Immature natural killer cell (primary cell): ENCODE results near the gene NEBL. TPM values are rescaled to one million over a fixed set of nuclear protein-coding genes. Genes with fewer than 3 reads are reported as not detected.

ENCODE experiments used
- DNase-seq, 3 donors: peaks; one replicate each; pipeline ENCODE4 v3.0.0; 2022; ENCODE audit warnings: mixed read lengths in 1 of 3
- H3K27ac Mint-ChIP-seq, 6 donors: one replicate each; pipeline ENCODE4 v1.8.0; 2020; ENCODE audit warnings: mixed read lengths in 6 of 6, mild to moderate bottlenecking in 5 of 6, inconsistent platforms in 4 of 6, moderate library complexity in 3 of 6
- H3K27me3 Mint-ChIP-seq, 3 donors: one replicate each; pipeline ENCODE4 v1.8.0; 2020 to 2021; ENCODE audit warnings: low read depth in 3 of 3, mild to moderate bottlenecking in 3 of 3, mixed read lengths in 3 of 3, moderate library complexity in 3 of 3, inconsistent platforms in 1 of 3
- H3K36me3 Mint-ChIP-seq, 3 donors: one replicate each; pipeline ENCODE4 v1.8.0; 2020; ENCODE audit warnings: mixed read lengths in 3 of 3, inconsistent platforms in 2 of 3, mild to moderate bottlenecking in 2 of 3
- H3K4me1 Mint-ChIP-seq, 2 donors: one replicate each; pipeline ENCODE4 v1.8.0; 2020; ENCODE audit warnings: inconsistent platforms in 2 of 2, mild to moderate bottlenecking in 2 of 2, mixed read lengths in 2 of 2, moderate library complexity in 1 of 2
- H3K4me3 Mint-ChIP-seq, 5 donors: one replicate each; pipeline ENCODE4 v1.8.0; 2020; ENCODE audit warnings: mild to moderate bottlenecking in 5 of 5, mixed read lengths in 5 of 5, inconsistent platforms in 3 of 5, moderate library complexity in 3 of 5
- H3K9me3 Mint-ChIP-seq, 6 donors: one replicate each; pipeline ENCODE4 v1.8.0; 2020; ENCODE audit warnings: mild to moderate bottlenecking in 6 of 6, mixed read lengths in 6 of 6, inconsistent platforms in 4 of 6, moderate library complexity in 3 of 6
- polyA plus RNA-seq, 3 donors: library from polyadenylated mRNA; unstranded; fragments of 300-500 nt; fragmentation: Illumina TruSeq; gene quantifications; one replicate each; pipeline ENCODE4 v1.2.3, GENCODE V29; 2021

The NEBL gene
- polyA plus RNA-seq, 3 donors from 2014 or later, result not detected

- H3K27me3 Mint-ChIP-seq, result peaks cover 0 to 9% (median 3%) of the 10 kb centered on the region in 3 donors
- no peak overlapping the region for H3K27ac Mint-ChIP-seq
- no peaks in the 10 kb centered on the region for H3K4me1 Mint-ChIP-seq
- H3K36me3 Mint-ChIP-seq, result no peaks in the 10 kb centered on the region
- peaks cover 0 to 3% (median 0%) of the 10 kb centered on the region in 6 donors for H3K9me3 Mint-ChIP-seq
- H3K4me3 Mint-ChIP-seq, result no peak overlapping the region
- DNase-seq, result no peak
Observed at GRCh38 chr10:20922033-20922432, 24.9 kb upstream of the NEBL start.

GRCh38 chr10:20920061-20920460 is 22.9 kb upstream of the NEBL start:
- Mint-ChIP-seq H3K27ac (no peak overlapping the region), H3K9me3 (peaks cover 0 to 3% (median 0%) of the 10 kb centered on the region in 6 donors), H3K36me3 (no peaks in the 10 kb centered on the region), H3K4me1 (no peaks in the 10 kb centered on the region), H3K4me3 (no peak overlapping the region), H3K27me3 (peaks cover 0 to 10% (median 3%) of the 10 kb centered on the region in 3 donors)
- DNase-seq, result no peak

GRCh38 chr10:20919481-20919880 is 22.4 kb upstream of the NEBL start:
- H3K27me3 Mint-ChIP-seq, result peaks cover 0 to 10% (median 3%) of the 10 kb centered on the region in 3 donors
- peaks cover 0 to 3% (median 0%) of the 10 kb centered on the region in 6 donors for H3K9me3 Mint-ChIP-seq
- DNase-seq, result no peak
- no peak overlapping the region for H3K4me3 Mint-ChIP-seq
- no peaks in the 10 kb centered on the region for H3K36me3 Mint-ChIP-seq
- H3K27ac Mint-ChIP-seq, result no peak overlapping the region
- no peaks in the 10 kb centered on the region for H3K4me1 Mint-ChIP-seq

GRCh38 chr10:20916976-20917375 is 19.9 kb upstream of the NEBL start:
- H3K9me3 Mint-ChIP-seq, result peaks cover 0 to 4% (median 0%) of the 10 kb centered on the region in 6 donors
- no peak overlapping the region for H3K4me3 Mint-ChIP-seq
- H3K4me1 Mint-ChIP-seq, result no peaks in the 10 kb centered on the region
- H3K36me3 Mint-ChIP-seq, result no peaks in the 10 kb centered on the region
- H3K27ac Mint-ChIP-seq, result no peak overlapping the region
- DNase-seq, result no peak
- peaks cover 0 to 5% (median 3%) of the 10 kb centered on the region in 3 donors for H3K27me3 Mint-ChIP-seq

- no peak overlapping the region for H3K27ac Mint-ChIP-seq
- peaks cover 0 to 4% (median 0%) of the 10 kb centered on the region in 6 donors for H3K9me3 Mint-ChIP-seq
- H3K4me3 Mint-ChIP-seq, result no peak overlapping the region
- DNase-seq, result no peak
- H3K4me1 Mint-ChIP-seq, result no peaks in the 10 kb centered on the region
- H3K36me3 Mint-ChIP-seq, result no peaks in the 10 kb centered on the region
- H3K27me3 Mint-ChIP-seq, result peaks cover 0 to 1% (median 0%) of the 10 kb centered on the region in 3 donors
Observed at GRCh38 chr10:20912969-20913368, 15.9 kb upstream of the NEBL start.

- Mint-ChIP-seq H3K27me3 (peaks cover 0 to 1% (median 0%) of the 10 kb centered on the region in 3 donors), H3K4me3 (no peak overlapping the region), H3K27ac (no peak overlapping the region), H3K9me3 (peaks cover 0 to 4% (median 0%) of the 10 kb centered on the region in 6 donors), H3K4me1 (no peaks in the 10 kb centered on the region), H3K36me3 (no peaks in the 10 kb centered on the region)
- no peak for DNase-seq
Observed at GRCh38 chr10:20911626-20912025, 14.5 kb upstream of the NEBL start.

- Mint-ChIP-seq H3K4me3 (no peak overlapping the region), H3K4me1 (no peaks in the 10 kb centered on the region), H3K27ac (no peak overlapping the region), H3K9me3 (peaks cover 0 to 7% (median 0%) of the 10 kb centered on the region in 6 donors), H3K27me3 (no peaks in the 10 kb centered on the region), H3K36me3 (no peaks in the 10 kb centered on the region)
- DNase-seq, result no peak
Observed at GRCh38 chr10:20909801-20910200, 12.7 kb upstream of the NEBL start.

- no peak overlapping the region for H3K27ac Mint-ChIP-seq
- no peaks in the 10 kb centered on the region for H3K36me3 Mint-ChIP-seq
- DNase-seq, result no peak
- peaks cover 0 to 2% (median 0%) of the 10 kb centered on the region in 3 donors for H3K27me3 Mint-ChIP-seq
- H3K9me3 Mint-ChIP-seq, result peaks cover 0 to 7% (median 0%) of the 10 kb centered on the region in 6 donors
- no peak overlapping the region for H3K4me3 Mint-ChIP-seq
- H3K4me1 Mint-ChIP-seq, result no peaks in the 10 kb centered on the region
Observed at GRCh38 chr10:20908391-20908790, 11.3 kb upstream of the NEBL start.

- H3K4me3 Mint-ChIP-seq, result no peak overlapping the region
- H3K27me3 Mint-ChIP-seq, result peaks cover 0 to 4% (median 0%) of the 10 kb centered on the region in 3 donors
- H3K27ac Mint-ChIP-seq, result no peak overlapping the region
- H3K9me3 Mint-ChIP-seq, result peaks cover 0 to 3% (median 0%) of the 10 kb centered on the region in 6 donors
- no peak for DNase-seq
- no peaks in the 10 kb centered on the region for H3K36me3 Mint-ChIP-seq
- H3K4me1 Mint-ChIP-seq, result no peaks in the 10 kb centered on the region
Observed at GRCh38 chr10:20903635-20904390, 6.7 kb upstream of the NEBL start.

- Mint-ChIP-seq H3K27me3 (peaks cover 0 to 4% (median 0%) of the 10 kb centered on the region in 3 donors), H3K4me3 (no peak overlapping the region), H3K27ac (no peak overlapping the region)
Observed at GRCh38 chr10:20901110-20901509, 4.0 kb upstream of the NEBL start.

GRCh38 chr10:20898866-20899535 is 1.9 kb upstream of the NEBL start:
- H3K27me3 Mint-ChIP-seq, result peaks cover 0 to 4% (median 0%) of the 10 kb centered on the region in 3 donors
- no peak overlapping the region for H3K4me3 Mint-ChIP-seq
- H3K27ac Mint-ChIP-seq, result no peak overlapping the region
- no peak for DNase-seq
- no peaks in the 10 kb centered on the region for H3K36me3 Mint-ChIP-seq
- no peaks in the 10 kb centered on the region for H3K9me3 Mint-ChIP-seq
- H3K4me1 Mint-ChIP-seq, result no peaks in the 10 kb centered on the region

More at GRCh38 chr10:20901110-20901509, 4.0 kb upstream of the NEBL start:
- no peak for DNase-seq
- H3K4me1 Mint-ChIP-seq, result no peaks in the 10 kb centered on the region
- no peaks in the 10 kb centered on the region for H3K9me3 Mint-ChIP-seq
- no peaks in the 10 kb centered on the region for H3K36me3 Mint-ChIP-seq

- DNase-seq, result no peak
- H3K9me3 Mint-ChIP-seq, result no peaks in the 10 kb centered on the region
- H3K4me3 Mint-ChIP-seq, result no peak overlapping the region
- no peak overlapping the region for H3K27ac Mint-ChIP-seq
- H3K36me3 Mint-ChIP-seq, result no peaks in the 10 kb centered on the region
- H3K4me1 Mint-ChIP-seq, result no peaks in the 10 kb centered on the region
- H3K27me3 Mint-ChIP-seq, result peaks cover 0 to 6% (median 4%) of the 10 kb centered on the region in 3 donors
Observed at GRCh38 chr10:20893297-20893696, 3.8 kb downstream of the NEBL start.

GRCh38 chr10:20892796-20893195 is 4.3 kb downstream of the NEBL start:
- no peak for DNase-seq
- no peaks in the 10 kb centered on the region for H3K4me1 Mint-ChIP-seq
- no peaks in the 10 kb centered on the region for H3K36me3 Mint-ChIP-seq
- no peaks in the 10 kb centered on the region for H3K9me3 Mint-ChIP-seq
- peaks cover 0 to 6% (median 4%) of the 10 kb centered on the region in 3 donors for H3K27me3 Mint-ChIP-seq
- H3K4me3 Mint-ChIP-seq, result no peak overlapping the region
- no peak overlapping the region for H3K27ac Mint-ChIP-seq

GRCh38 chr10:20892011-20892585 is 5.0 kb downstream of the NEBL start:
- H3K27me3 Mint-ChIP-seq, result peaks cover 0 to 6% (median 4%) of the 10 kb centered on the region in 3 donors
- H3K27ac Mint-ChIP-seq, result no peak overlapping the region
- no peaks in the 10 kb centered on the region for H3K9me3 Mint-ChIP-seq
- no peak for DNase-seq
- no peak overlapping the region for H3K4me3 Mint-ChIP-seq
- H3K36me3 Mint-ChIP-seq, result no peaks in the 10 kb centered on the region
- no peaks in the 10 kb centered on the region for H3K4me1 Mint-ChIP-seq
